ENCODE results near the gene POU3F1. TPM values are rescaled to one million over a fixed set of nuclear protein-coding genes. Genes with fewer than 3 reads are reported as not detected.

Gene POU3F1
- polyA plus RNA-seq, 2 of the 4 experiments (the other 2 are of a cell fraction): not detected

GRCh38 chr1:38047603-38048141 lies 1.1 kb upstream of the POU3F1 start:
- H3K4me2 ChIP-seq: peak overlapping the region; percentile 99
- POLR2A ChIA-PET: interaction anchor here (0.5 kb wide), 1 partner anchor 108 kb away, joined by 3 read pairs; no protein-coding TSS in a partner anchor
- no peak for FAIRE-seq
- H3K4me1 ChIP-seq: peaks cover 18% of the 10 kb centered on the region; the same call in 2 of the 3 replicates
- H3K27ac ChIP-seq: peak overlapping the region in 1 of 2 experiments; percentile 61; a peak in 1 of 6 replicates
- ATAC-seq: no peak
- H3K4me3 ChIP-seq: peak overlapping the region; percentile 59
- CTCF ChIA-PET: interaction anchor here (1.2 to 1.4 kb wide), 3 partner anchors 10 to 25 kb away, joined by 3 to 5 read pairs (median 3); no protein-coding TSS in a partner anchor
- H3K9me3 ChIP-seq: no peaks in the 10 kb centered on the region
- 85% methylated on average over 16 of the region's 34 CpGs for WGBS (ENCODE audit: missing lambda C conversion rate)
- TF ChIP-seq ZC3H11A (IDR thresholded peaks at IDR 0.05) (no peak), REST (IDR thresholded peaks at IDR 0.05) (peak; percentile 46; the same call in 1 of the 2 replicates)
- DNase-seq (ENCODE audit: low read depth in 1 of 2, low spot score in 1 of 2): no peak

GRCh38 chr1:38046884-38047602 lies 450 bp upstream of the POU3F1 start:
- ChIA-PET CTCF (interaction anchor here (1.3 to 1.9 kb wide), 2 partner anchors 11 to 25 kb away, joined by 4 to 5 read pairs; no protein-coding TSS in a partner anchor), POLR2A (interaction anchor here (0.5 to 0.6 kb wide), 2 partner anchors 108 to 429 kb away, joined by 3 to 4 read pairs; no protein-coding TSS in a partner anchor)
- peak overlapping the region; percentile 59 for H3K4me3 ChIP-seq
- TF ChIP-seq MAX (IDR thresholded peaks at IDR 0.05): peak; percentile 78
- no peak for TF ChIP-seq RAD21 (conservative IDR thresholded peaks at IDR 0.05 in 1 of 2, IDR thresholded peaks at IDR 0.05 in 1 of 2)
- no peak for TF ChIP-seq RCOR1 (IDR thresholded peaks at IDR 0.05; ENCODE audit: low read depth, low read length)
- TF ChIP-seq CBX2 (IDR thresholded peaks at IDR 0.05; ENCODE audit: borderline replicate concordance, low read depth): no peak
- TF ChIP-seq ZC3H11A (IDR thresholded peaks at IDR 0.05): no peak
- peak; percentile 28; the same call in 1 of the 2 replicates for TF ChIP-seq PBX3 (IDR thresholded peaks at IDR 0.05)
- ATAC-seq: peak; percentile 77 to 91
- H3K4me1 ChIP-seq: peaks cover 18% of the 10 kb centered on the region; the same call in 2 of the 3 replicates
- WGBS (ENCODE audit: missing lambda C conversion rate): 11% methylated on average over 19 of the region's 99 CpGs
- no peaks in the 10 kb centered on the region for H3K9me3 ChIP-seq
- no peak for FAIRE-seq
- peak; percentile 65 to 68 for DNase-seq (ENCODE audit: low read depth in 1 of 2, low spot score in 1 of 2)
- H3K27ac ChIP-seq: peak overlapping the region in 1 of 2 experiments; percentile 61; a peak in 3 of 6 replicates
- peak overlapping the region; percentile 99 for H3K4me2 ChIP-seq

- Histone ChIP-seq H3K4me2 (peak overlapping the region; percentile 99), H3K4me1 (peaks cover 18% of the 10 kb centered on the region; the same call in 2 of the 3 replicates), H3K4me3 (peak overlapping the region; percentile 59), H3K27ac (no peak overlapping the region), H3K9me3 (no peaks in the 10 kb centered on the region)
- ATAC-seq (no peak), FAIRE-seq (no peak), DNase-seq (ENCODE audit: low read depth in 1 of 2, low spot score in 1 of 2) (peak in 1 of 2 experiments; percentile 50)
- ChIA-PET POLR2A (no interaction called here), CTCF (interaction anchor here (0.5 to 1.9 kb wide), 3 partner anchors 12 to 1295 kb away, joined by 3 to 4 read pairs (median 4); no protein-coding TSS in a partner anchor)
- no CpG with 5 or more reads among the region's 115 CpGs for WGBS (ENCODE audit: missing lambda C conversion rate)
- TF ChIP-seq HES2 (IDR thresholded peaks at IDR 0.05) (no peak), MAX (IDR thresholded peaks at IDR 0.05) (peak; percentile 17; the same call in 1 of the 2 replicates)
Observed at GRCh38 chr1:38045401-38046332, 926 bp downstream of the POU3F1 start.

Data from A549 (cell line).